Astrocyte of the spinal cord (primary cell): ENCODE measurements around the gene ACOX3.

Experiments
- DNase-seq: peaks from one replicate; pipeline ENCODE4 v3.0.0; 2011; ENCODE audit warnings: low read depth, low spot score
- H3K4me3 ChIP-seq: 2 replicates; pipeline ENCODE4 v1.5.1; 2011; ENCODE audit warnings: low read depth, mild to moderate bottlenecking, low read length, moderate library complexity
- CTCF ChIP-seq: IDR thresholded peaks from 2 replicates; pipeline ENCODE4 v1.5.1; 2012; ENCODE audit warnings: low read depth, mild to moderate bottlenecking, low read length, inconsistent platforms
- in situ Hi-C: cut with HindIII; loops from 2 replicates; pipeline ENCODE4 v1.10.0; 2017; ENCODE audit warnings: low sequenced_read_pairs

Gene ACOX3

GRCh38 chr4:8412288-8412687 lies 28.2 kb downstream of the ACOX3 start:
- in situ Hi-C loops: no loop called here
- DNase-seq: no peak
- H3K4me3 ChIP-seq: no peak overlapping the region
- no peak for TF ChIP-seq CTCF

- in situ Hi-C loops: no loop called here
- TF ChIP-seq CTCF: no peak
- no peak overlapping the region for H3K4me3 ChIP-seq
- DNase-seq: no peak
Measured at GRCh38 chr4:8411351-8412180, 29.0 kb downstream of the ACOX3 start.

GRCh38 chr4:8410641-8411271 lies 29.8 kb downstream of the ACOX3 start:
- TF ChIP-seq CTCF: peak; percentile 42
- in situ Hi-C loops: no loop called here
- H3K4me3 ChIP-seq: no peak overlapping the region
- peak; percentile 59 for DNase-seq

- H3K4me3 ChIP-seq: no peak overlapping the region
- in situ Hi-C loops: no loop called here
- DNase-seq: no peak
- no peak for TF ChIP-seq CTCF
Measured at GRCh38 chr4:8410066-8410625, 30.4 kb downstream of the ACOX3 start.

- no peak for TF ChIP-seq CTCF
- DNase-seq: peak; percentile 19
- H3K4me3 ChIP-seq: no peak overlapping the region
- in situ Hi-C loops: no loop called here
Measured at GRCh38 chr4:8409264-8410065, 31.1 kb downstream of the ACOX3 start.

- TF ChIP-seq CTCF: no peak
- no peak overlapping the region for H3K4me3 ChIP-seq
- in situ Hi-C loops: no loop called here
- DNase-seq: no peak
Measured at GRCh38 chr4:8407756-8408155, 32.8 kb downstream of the ACOX3 start.
